Measurements from ENCODE around the gene HOXA9.

Gene HOXA9

GRCh38 chr7:27187475-27188385 is 22.4 kb upstream of the HOXA9 start:
- DNase-seq = no peak

DNA sequence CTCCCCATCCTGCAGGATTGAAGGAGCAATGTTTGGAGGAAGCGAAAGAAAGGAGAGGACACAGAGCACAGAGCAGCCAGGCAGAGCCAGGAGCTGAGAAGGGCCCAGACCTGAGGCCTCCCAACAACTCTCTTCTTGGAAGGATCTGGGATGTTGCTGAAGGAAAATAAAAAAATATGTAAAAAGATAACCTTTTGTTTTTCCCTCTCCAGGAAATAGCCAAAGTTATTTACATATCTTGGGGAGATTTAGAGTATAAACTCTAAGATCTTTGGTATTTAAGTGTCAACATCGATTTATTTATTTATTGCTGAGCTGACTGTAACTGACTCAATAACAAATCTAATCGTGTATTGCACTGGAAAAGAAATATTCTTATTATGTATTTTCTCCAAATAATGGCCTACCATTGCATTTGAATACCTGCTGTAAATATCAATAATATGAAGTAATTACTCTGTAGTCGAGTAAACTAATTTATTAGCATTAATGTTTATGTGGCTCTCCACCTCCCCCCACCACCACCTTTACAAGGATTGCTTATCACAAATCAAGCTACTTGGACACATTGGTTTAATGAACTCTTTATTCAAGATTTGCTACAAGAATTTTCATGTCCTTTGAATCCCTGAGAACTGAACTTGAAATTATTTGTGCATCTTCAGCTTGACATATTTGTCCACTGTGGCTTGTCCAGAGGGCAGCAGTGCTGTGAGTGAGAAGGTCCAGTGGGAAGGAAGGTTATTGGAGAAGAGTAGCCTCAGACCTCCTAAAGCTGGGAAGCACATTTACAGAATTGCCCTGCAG is 21.5 kb upstream of the HOXA9 start:
- DNase-seq = no peak

GRCh38 chr7:27185854-27186667 is 20.7 kb upstream of the HOXA9 start:
- no peak for DNase-seq

DNA sequence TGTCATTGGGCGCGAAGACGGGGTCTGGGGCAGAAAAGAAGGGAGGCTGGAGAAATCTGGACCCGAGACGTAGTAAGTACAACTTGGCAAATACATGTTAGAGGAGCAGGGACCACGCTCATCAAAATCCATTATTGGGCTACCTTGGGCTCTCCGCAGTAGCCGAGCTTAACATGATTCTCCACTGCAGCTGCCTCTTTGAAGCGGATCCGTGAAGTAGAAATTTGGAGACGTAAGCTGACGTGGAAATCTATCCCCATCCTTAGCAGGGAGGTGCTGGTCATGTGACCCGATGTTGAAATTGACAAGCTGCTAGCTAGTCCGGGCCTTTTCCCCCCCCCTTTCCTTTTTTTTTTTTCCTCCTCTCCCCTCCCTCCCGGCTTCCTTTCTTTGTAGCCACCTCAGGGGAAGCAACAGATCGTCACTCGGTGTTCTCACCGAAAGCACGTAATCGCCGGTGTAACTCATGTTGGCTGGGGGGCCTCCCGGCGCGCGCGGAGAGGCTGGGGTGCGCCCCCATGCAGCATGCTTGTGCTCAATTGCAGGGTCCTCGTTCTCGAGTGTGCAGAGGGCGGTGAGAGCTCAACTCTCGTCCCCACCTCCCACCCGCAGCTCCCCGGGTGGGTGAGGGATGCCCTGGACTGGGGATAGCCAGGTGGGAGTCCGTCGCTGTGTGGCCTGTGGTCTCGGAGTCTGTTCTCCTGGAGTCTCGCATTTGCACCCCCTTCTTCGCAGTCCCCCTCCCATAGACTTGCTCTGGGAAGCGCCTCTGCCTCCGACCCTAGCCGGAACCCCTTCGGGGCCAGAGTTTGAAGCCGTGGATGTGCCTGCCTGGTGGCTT is 19.9 kb upstream of the HOXA9 start, which contains the start of gene HOXA11:
HOXA11 (minus strand) TSS at position 220 of the 841 bp plus-strand sequence; CDS start at position 132, 88 bp downstream.
- DNase-seq = no peak

DNA sequence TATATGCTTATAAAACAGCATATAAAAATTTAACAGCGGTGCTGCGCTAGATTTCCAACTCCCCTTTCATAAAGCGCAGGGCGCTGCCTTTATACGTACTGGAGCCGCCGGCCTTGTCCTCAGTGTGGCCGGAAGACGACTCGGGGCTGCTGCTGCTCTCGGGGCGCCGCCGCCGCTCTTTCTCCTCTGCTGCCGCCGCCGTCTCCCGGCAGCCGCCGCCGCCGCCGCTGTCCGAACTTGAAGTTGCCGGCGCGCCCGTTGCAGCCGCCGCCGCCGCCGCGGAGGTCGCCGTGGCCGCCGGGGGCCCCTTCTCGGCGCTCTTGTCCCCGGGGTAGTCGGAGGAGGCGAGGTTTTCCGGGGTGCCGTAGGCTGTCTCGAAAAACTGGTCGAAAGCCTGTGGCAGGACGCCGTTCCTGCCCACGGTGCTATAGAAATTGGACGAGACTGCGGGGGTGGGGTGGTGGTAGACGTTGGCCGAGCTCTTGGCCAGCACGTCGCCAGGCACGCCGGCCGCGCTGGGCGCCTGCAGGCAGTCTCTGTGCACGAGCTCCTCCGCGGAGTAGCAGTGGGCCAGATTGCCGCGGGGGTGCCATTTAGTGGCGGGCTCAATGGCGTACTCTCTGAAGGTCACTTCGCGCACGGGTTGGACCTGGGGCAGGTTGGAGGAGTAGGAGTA is 19.1 kb upstream of the HOXA9 start:
- peak in 1 of 2 experiments; percentile 33 for DNase-seq

GRCh38 chr7:27183682-27184336 is 18.5 kb upstream of the HOXA9 start:
- peak; percentile 44 to 50 for DNase-seq

DNA sequence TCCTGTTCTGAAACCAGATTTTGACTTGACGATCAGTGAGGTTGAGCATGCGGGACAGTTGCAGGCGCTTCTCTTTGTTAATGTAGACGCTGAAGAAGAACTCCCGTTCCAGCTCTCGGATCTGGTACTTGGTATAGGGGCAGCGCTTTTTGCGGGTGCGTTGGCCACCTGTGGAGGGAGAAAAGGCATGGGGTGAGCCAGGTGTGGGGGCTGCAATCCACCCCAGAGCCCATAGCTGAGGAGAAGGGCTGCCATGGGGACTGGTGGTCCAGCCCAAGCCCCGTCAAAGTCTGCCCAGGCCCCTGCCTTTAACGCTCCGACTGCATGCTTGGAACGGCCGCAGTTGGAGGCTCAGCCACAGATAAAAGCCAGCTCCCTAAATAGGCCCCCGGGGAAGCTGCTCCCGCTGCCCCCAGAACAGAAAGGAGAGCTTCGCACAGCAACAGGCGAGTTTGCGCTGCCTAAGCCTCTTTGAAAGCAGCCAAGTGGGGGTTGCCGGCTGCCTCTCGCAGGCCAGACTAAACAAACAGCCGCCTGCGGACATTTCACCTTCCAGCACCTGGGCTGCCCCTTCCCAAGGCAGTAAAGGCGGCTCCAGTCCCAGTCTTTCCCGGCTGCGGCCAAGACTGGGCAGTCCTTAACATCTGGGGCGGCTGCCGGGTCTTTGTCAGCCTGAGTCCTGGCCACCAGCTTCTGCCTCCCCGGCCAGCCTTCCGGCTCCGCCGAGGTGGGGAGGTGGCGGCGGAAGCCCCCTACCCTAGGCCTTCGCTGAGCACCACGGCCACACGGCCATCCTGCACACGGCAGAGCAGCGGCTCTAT is 17.7 kb upstream of the HOXA9 start:
- DNase-seq = no peak

DNA sequence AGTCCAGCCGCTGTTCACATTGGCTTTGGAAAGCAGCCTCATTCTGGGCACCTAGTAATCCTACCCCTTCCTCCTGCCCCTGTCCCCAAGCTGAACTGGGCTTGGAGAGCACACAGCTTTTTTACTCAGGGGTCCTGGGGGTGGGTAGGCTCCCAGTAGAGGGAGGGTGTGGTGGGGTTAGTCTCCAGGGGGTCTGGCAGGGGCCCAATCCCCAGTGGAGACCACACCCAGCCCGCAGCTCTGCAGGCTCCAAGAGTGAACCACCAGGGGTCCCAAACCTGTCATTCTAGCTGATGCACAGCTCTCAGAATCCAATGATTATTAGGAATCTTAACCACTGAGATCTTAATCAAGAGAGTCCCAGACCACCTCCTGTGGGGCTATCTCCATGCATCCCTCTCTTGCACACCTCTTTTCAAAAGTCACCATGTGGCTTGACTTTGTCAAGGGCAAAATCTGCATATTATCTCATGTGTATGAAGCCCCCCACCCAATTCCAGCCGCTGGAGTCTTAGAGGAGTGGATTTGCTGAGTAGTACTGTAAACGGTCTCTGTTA is 17.0 kb upstream of the HOXA9 start:
- DNase-seq = no peak

DNA sequence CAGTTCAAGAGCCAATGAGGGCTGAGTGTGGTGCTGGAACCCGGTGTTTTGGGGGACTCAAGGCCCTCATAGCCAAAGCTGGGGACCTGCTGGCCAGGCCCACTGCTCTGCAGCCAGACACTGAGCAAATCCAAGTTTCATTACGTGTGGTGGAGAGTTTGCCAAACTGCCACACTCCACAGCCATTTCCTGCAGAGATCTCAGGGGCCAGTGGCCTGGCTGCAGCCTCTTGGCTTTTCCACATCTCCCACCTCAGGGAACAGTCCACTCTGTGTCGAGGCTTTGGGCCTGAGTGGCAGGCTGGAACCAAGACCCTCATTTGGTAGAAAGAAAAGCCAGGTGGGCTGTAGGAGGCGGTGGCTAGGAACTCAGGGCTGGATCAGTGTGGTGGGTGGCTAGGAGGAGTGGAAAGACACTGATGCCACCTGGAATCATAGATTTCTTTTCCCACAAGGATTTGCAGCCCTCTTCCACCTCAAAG is 16.5 kb upstream of the HOXA9 start:
- DNase-seq = no peak

- DNase-seq = no peak
Measured at GRCh38 chr7:27180431-27181420, 15.4 kb upstream of the HOXA9 start.

GRCh38 chr7:27179503-27180430 is 14.4 kb upstream of the HOXA9 start:
- no peak for DNase-seq

DNA sequence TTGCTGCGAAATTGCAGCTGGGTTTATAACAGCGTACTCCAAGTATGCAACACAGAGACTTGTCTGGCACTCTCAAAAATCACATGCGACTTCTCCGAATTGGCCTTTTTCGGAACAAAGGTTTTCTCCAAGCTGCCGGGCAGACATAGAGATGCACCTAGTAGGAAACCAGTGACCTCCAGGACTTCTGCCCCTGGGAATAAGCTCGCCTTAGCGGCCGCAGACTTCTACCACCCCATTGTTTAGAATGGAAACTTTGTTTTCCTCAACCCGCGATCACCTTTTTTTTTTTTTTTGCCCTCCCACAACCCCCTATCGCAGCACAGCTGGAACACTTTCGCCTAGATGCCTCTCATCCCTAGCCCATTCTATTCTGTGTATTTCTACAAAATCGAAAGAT is 13.7 kb upstream of the HOXA9 start:
- no peak for DNase-seq

DNA sequence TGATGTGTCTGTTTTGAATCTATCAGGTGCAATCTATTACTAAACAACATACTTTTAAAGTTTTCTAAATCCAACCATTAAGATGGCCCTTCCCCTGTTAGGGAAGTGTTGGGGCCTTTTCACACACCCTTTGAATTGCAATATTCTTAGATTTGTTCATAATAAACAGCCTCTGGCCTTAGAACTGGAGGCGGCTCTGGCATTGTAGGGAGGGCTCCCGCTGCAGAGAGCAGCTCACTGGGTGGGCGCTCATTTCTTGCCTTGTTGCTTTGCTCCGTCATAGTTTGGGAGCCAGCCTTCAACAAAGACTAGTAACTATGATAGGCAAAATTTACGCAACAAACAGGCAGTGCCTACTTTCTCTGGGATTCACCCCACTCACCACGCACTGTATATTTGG is 13.0 kb upstream of the HOXA9 start:
- DNase-seq = no peak

- no peak for DNase-seq
Measured at GRCh38 chr7:27177795-27178320, 12.5 kb upstream of the HOXA9 start.

- DNase-seq = no peak
Measured at GRCh38 chr7:27176962-27177794, 11.8 kb upstream of the HOXA9 start.

DNA sequence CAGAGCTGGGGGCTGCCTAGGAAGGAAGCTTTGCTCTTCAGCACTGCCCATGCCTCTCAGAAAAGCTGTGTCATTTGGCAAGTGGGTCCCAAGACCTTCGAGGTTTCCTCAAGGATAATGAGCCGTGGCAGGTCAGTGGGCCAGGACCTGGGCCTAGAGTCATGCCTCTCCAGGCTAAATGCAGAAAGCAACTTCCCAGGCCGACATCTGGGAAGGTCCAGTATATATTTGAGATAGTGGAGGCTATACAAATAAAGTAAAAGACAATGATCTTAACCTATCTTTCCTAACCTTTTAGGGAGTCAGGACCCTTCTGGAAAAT is 11.1 kb upstream of the HOXA9 start:
- no peak for DNase-seq

Data from NCI-H1930 (cell line).